Astrocyte of the cerebellum (primary cell): ENCODE measurements around the gene SIPA1.
A peak's percentile ranks its signal among the peaks of the same experiment; 100 is the strongest.

Source experiments
- DNase-seq: peaks from one replicate; pipeline ENCODE4 v3.0.0-alpha.2; 2011; ENCODE audit warnings: low read depth
- H3K4me3 ChIP-seq: 2 replicates; pipeline ENCODE4 v1.5.1; 2011; ENCODE audit warnings: mild to moderate bottlenecking, low read depth, low read length, moderate library complexity
- in situ Hi-C: cut with HindIII; loops from 2 replicates; pipeline ENCODE4 v1.10.0; 2017; ENCODE audit warnings: low sequenced_read_pairs
- TF ChIP-seq, protein P1 (sequence below): IDR thresholded peaks from 2 replicates; pipeline ENCODE4 v1.5.1; 2012; ENCODE audit warnings: low read length, low read depth, moderate library complexity, mild to moderate bottlenecking; ENCODE audit errors: missing control alignments

The SIPA1 gene

DNA sequence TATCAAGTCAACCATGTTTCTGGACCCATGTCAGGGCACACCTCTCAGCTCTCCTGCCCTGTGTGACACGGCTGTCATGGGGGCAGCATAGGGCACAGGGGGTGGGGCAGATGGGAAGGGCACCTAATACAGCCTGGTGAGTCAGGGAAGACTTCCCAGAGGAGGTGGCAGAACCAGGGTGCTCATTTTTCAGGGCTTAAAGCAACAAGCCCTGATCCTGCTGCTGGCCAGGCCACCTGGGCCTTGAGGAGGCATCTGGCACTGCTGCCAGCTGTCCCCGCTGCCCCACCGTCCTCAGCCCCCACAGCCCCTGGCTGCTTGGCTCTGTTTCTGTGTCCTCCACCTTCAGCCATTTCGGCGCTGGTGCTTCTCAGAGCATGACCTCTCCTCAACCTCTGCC, 28.2 kb upstream of the SIPA1 start:
- in situ Hi-C loops, result no loop called here
- TF ChIP-seq, protein P1, sequence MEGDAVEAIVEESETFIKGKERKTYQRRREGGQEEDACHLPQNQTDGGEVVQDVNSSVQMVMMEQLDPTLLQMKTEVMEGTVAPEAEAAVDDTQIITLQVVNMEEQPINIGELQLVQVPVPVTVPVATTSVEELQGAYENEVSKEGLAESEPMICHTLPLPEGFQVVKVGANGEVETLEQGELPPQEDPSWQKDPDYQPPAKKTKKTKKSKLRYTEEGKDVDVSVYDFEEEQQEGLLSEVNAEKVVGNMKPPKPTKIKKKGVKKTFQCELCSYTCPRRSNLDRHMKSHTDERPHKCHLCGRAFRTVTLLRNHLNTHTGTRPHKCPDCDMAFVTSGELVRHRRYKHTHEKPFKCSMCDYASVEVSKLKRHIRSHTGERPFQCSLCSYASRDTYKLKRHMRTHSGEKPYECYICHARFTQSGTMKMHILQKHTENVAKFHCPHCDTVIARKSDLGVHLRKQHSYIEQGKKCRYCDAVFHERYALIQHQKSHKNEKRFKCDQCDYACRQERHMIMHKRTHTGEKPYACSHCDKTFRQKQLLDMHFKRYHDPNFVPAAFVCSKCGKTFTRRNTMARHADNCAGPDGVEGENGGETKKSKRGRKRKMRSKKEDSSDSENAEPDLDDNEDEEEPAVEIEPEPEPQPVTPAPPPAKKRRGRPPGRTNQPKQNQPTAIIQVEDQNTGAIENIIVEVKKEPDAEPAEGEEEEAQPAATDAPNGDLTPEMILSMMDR, result no peak
- no peak overlapping the region for H3K4me3 ChIP-seq
- no peak for DNase-seq

DNA sequence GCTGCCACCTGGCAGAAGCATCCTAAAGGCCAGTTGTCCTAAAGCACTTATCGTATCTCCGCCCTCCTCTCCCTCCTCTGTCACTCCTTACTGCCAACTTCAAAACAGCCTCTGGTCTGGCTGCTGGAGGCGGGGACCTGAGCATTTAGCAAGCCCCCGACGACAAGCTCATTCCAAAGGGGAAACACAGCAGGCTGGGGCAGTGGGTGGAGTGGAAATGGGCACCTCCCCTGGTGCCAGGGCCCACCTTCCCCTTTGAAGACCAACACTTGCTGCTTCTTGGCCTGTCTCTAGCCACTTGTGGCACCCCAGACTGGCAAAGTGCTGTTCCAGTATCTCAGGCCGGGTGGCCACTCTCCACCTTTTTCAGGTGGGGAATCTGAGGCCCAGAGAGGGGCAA, 27.5 kb upstream of the SIPA1 start:
- no peak overlapping the region for H3K4me3 ChIP-seq
- TF ChIP-seq, protein P1, result no peak
- DNase-seq, result no peak
- in situ Hi-C loops, result no loop called here

DNA sequence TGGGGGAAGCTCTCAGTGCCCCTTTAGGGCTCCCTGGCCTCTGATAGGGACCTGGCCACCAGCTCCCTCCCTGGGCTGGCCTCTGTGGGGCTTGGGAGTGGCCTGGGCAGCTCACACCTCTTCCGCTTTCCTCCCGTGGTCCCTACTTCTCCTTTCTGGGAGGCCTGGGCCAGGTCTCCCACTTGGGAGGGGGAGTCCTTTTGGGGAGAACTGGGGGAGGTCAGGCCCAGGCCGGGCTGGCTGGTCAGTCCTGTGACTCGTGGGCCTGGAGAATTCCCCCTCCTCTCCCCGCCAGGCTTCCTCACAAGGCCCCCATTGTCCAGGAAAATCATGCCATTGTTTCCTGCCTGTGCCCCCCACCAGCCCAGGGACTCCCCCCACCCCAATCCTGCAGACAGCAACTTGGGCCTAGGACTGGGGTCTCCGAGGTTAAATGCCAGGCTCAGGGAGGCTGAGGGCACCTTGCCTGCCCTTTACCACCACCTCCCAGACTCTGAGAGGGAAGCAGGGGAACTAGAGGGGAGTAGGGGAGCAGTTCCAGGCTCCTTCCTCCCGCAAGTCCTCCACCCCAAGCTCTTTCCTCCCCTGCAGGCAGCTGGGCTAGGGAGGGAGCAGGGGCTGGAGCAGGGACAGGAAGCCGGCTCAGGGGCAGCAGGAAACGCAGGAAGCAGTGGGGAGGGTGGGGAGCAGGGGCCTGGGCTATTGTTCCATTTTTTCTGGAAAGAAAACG, 26.7 kb upstream of the SIPA1 start:
- in situ Hi-C loops, result no loop called here
- peak overlapping the region; percentile 87 for H3K4me3 ChIP-seq
- TF ChIP-seq, protein P1, result no peak
- DNase-seq, result no peak

DNA sequence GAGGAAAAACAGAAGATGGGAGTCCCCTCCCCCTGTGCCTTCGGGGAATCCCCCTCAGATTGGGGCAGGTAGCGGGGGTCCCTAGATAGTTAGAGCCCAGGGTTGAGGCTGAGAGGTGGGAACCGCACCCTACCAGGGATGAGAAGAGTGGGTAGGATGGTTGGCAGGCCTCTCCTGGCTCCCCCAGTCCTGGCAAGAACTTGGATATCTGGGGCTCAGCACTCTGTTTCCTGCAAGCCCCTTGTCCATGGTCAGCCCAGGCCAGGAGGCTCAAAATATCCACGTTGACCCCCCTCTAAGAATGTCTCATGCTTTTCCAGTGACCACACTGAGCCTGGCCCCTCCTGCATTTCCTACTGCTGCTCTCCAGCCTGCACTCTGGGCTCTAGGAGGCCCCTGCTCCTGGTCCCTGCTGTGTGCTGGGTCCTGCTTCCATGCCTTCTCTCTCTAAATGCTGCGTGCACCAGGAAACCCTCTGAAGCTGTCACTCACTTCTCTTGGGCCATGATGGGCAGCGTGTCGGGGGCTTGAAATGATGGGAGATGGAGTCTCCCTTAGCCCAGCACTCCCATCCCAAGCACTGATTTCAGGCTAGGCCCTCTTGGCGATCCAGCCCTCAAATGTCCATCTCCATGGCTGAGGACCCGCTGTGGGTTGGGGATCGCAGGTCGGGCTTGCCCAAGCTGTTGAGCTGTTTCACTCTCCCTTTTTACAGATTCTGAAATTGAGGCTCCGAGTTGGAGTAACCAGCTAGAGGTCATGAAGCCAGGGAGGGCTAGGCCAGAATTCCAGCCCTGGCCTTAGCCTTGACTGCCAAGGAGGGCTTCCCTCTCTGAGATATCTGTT, 25.9 kb upstream of the SIPA1 start:
- peak overlapping the region; percentile 87 for H3K4me3 ChIP-seq
- DNase-seq, result no peak
- TF ChIP-seq, protein P1, result no peak
- in situ Hi-C loops, result no loop called here

DNA sequence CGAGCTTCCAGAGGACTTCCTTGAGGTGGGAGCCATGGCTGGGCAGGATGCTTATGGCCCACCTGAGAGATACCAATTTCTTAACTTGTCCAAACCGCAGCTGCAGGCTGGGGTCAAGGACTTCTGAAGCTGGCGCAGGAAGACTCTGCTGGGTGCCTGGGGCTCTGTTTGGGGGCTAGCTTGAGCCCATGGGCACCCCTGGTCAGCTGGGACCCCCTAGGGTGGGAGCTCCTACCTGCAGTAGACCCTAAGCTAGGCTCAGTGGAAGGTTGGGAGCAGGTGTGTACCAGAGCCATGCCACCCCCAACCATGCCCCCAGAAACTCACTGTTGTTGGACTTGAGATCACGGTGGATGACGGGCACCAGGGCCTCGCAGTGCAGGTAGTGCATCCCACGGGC, 25.2 kb upstream of the SIPA1 start:
- in situ Hi-C loops, result no loop called here
- TF ChIP-seq, protein P1, result no peak
- peak overlapping the region; percentile 87 for H3K4me3 ChIP-seq
- no peak for DNase-seq

DNA sequence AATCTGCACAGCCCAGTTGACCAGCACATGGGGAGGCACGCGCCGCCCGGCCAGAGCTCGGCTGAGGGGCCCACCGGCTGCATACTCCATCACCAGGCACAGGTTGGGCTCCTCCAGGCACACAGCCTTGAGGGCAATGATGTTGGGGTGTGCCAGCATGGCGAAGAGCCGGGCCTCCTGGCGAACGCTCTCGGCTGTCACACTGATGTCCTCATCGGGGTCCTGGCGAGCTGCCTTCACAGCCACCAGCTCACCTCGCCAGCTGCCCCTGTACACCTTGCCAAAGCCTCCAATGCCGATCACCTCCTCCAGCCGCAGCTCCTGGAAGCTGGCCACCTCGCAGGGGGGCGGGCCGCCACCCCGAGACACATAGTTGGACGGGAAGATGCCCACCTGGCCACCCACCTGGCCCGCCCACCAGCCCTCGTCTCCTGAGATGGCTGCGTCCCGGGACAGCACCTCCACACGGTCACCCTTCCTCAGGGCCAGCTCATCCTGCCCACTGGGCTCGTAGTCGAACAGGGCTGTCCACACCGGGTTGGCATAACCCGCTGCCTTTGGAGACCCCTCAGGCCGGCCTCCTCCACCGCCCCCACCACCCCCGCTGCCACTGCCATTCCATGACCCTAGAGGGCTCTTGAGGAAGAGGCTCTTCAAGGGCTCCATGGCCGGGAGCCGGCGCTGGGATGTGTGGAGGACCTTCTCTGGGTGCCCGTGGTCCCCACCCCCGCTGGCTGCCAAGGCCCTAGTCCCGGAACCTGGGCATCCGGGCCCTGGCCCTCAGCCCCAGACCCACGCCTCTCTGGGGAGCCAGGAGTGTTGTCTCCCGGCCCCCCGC, 24.6 kb upstream of the SIPA1 start:
- in situ Hi-C loops, result no loop called here

More for the DNA sequence above, 24.6 kb upstream of the SIPA1 start:
- TF ChIP-seq, protein P1, result no peak
- peak overlapping the region; percentile 87 for H3K4me3 ChIP-seq
- no peak for DNase-seq
